Muscle layer of duodenum (tissue), 2 donors: ENCODE data around the gene TMEM255B.
"Not testable (repeated sequence)": the region's sequence is repeated elsewhere in the genome, so short reads cannot be mapped to it uniquely, and the experiment has no call there.

ENCODE experiments used
- H3K27ac ChIP-seq: one replicate; pipeline ENCODE4 v1.7.0; 2013; ENCODE audit warnings: mild to moderate bottlenecking, low read length
- H3K27me3 ChIP-seq: one replicate; pipeline ENCODE4 v1.7.0; 2013; ENCODE audit warnings: low read depth, mild to moderate bottlenecking, control low read depth, low read length
- H3K36me3 ChIP-seq, 2 donors: one replicate each; pipeline ENCODE4 v1.7.0; 2013; ENCODE audit warnings: low read length in 2 of 2, control low read depth in 1 of 2, mild to moderate bottlenecking in 1 of 2; ENCODE audit not compliant: insufficient read depth in 2 of 2, control insufficient read depth in 1 of 2
- H3K4me1 ChIP-seq, 2 donors: one replicate each; pipeline ENCODE4 v1.7.0; 2013; ENCODE audit warnings: low read length in 2 of 2, mild to moderate bottlenecking in 2 of 2, control low read depth in 1 of 2, moderate library complexity in 1 of 2; ENCODE audit not compliant: insufficient read depth in 2 of 2, control insufficient read depth in 1 of 2
- H3K4me3 ChIP-seq, 2 donors: one replicate each; pipeline ENCODE4 v1.7.0; 2013; ENCODE audit warnings: low read length in 2 of 2, low read depth in 1 of 2, mild to moderate bottlenecking in 1 of 2
- H3K9me3 ChIP-seq, 2 donors: one replicate each; pipeline ENCODE4 v1.7.0; 2013; ENCODE audit warnings: low read length in 2 of 2, control low read depth in 1 of 2, mild to moderate bottlenecking in 1 of 2; ENCODE audit not compliant: control insufficient read depth in 1 of 2
- donor health status: healthy.

Gene TMEM255B

DNA sequence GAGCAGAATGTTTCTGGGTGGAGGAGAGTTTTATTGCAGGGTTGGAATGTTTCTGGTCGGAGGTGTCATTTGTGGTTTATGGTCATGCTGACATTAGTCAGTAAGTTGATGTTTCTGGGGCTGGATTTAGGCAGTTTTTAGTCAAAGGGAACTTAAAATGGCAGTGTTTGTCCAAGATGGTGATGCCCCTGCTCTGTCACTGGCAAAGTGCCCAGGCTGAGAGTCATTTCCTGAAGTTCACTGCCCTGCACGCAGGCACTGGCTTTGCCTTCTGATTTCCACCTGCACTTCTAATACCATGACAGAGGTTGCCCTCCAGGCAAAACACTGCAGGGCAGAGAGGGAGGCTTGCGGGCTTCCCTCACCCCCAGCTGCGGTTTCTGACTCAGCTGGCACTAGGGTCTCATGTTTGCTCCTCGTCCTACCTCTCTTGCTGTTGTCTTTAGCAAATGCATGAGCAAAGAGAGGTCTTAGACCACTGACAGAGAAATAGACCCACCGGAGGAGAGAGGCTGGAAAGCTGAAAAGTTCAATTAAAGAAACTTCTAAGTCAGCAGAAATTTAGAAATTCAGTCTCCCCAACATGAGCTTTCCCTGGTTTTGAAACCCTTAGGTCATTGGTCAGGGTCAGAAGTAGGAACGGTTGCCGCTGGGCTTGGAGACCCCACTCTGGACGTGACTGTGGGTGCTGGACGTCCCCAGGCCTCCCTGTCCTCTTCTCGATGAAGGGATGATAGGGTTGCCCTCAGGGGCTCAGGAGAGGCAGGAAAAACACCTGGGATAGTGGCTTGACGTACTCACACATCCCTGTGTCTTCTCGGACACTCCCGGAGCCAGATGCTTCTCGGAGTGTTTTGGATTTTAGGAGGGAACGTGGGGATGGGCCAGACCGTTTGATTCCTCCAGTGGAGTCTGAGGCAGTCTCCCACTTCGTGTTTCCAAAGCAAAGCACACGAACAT is 26.3 kb downstream of the TMEM255B start:
- H3K27me3 ChIP-seq: no peaks in the 10 kb centered on the region
- no peaks in the 10 kb centered on the region for H3K36me3 ChIP-seq
- no peaks in the 10 kb centered on the region for H3K4me1 ChIP-seq
- H3K4me3 ChIP-seq: no peak overlapping the region
- H3K9me3 ChIP-seq: no peaks in the 10 kb centered on the region
- H3K27ac ChIP-seq: no peak overlapping the region

DNA sequence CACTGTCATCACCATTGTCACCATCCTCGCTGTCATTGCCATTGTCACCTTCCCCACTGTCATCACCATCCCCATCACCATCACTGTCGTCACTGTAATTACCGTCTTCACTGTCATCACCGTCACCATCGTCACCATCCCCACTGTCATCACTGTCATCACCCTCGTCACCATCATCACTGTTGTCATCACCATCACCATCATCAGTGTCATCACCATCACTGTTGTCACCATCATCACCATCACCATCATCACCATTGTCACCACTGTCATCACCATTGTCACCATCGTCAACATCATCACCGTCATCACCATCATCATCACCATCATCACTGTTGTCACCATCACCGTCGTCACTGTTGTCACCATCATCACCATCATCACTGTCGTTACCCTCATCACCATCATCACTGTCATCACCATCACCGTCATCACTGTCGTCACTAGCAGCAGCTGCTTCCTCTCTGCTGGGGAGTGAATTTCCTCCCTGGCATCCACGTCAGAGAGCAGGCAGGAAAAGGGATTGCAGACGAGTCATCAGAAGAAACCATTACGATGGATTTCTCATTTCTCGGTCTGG is 27.3 kb downstream of the TMEM255B start:
- H3K9me3 ChIP-seq: no peaks in the 10 kb centered on the region
- H3K4me3 ChIP-seq: no peak overlapping the region
- H3K27me3 ChIP-seq: no peaks in the 10 kb centered on the region
- no peaks in the 10 kb centered on the region for H3K4me1 ChIP-seq
- H3K36me3 ChIP-seq: no peaks in the 10 kb centered on the region
- no peak overlapping the region for H3K27ac ChIP-seq

DNA sequence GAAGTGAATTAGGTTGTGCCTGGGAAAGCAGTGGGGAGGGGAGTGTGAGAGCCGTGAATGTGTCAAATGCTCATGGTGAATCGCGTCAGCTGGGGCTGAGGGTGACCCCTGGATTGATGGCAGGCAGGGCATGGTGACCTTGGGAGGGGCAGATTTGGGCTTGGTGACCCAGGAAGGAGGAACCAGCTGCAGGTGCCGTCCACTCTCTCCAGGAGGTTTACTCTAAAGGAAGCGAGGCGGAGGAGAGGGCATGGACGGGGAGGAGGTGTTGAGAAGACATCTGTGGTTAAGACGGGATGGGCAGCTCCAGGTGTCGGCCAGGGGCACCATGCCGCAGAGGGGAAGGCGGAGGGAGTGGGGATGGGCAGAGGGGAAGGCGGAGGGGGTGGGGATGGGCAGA is 28.7 kb downstream of the TMEM255B start:
- no peaks in the 10 kb centered on the region for H3K36me3 ChIP-seq
- H3K27ac ChIP-seq: no peak overlapping the region
- no peaks in the 10 kb centered on the region for H3K27me3 ChIP-seq
- H3K4me3 ChIP-seq: no peak overlapping the region
- H3K9me3 ChIP-seq: no peaks in the 10 kb centered on the region
- no peaks in the 10 kb centered on the region for H3K4me1 ChIP-seq

DNA sequence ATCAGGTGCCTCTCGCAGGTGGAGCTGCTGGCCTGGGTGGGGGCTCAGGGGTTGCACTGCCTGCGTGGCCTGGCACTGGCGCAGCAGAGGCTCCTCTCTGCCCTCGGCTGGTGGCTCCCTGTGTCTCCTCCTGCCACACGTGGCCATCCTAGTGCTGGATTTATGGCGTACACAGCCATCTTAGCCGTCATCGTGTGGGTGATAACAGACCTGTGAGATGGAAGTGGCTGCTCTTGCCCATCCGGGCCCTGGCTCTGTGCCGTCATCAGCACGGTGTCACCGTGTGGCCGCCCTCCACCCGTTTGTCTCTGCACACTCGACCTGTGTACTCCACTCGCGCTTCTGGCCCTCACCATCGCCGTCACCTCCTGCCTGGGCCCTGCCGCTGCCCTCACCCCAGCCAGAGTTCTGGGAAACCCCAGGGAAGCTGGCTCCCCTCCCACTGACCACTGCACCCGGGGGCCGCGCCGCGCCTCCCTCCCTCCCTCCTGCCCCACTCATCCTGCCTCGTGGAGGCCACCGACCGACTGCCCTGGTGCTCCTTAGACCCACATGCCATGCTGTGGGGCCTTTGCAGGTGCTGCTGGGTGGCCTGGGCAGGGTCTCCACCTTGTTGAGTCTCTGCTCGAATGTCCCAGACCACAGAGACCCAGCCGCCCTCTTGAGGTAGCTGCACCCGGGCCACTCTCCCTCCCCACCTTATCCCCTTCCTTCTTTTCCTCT is 29.5 kb downstream of the TMEM255B start:
- H3K36me3 ChIP-seq: no peaks in the 10 kb centered on the region

DNA sequence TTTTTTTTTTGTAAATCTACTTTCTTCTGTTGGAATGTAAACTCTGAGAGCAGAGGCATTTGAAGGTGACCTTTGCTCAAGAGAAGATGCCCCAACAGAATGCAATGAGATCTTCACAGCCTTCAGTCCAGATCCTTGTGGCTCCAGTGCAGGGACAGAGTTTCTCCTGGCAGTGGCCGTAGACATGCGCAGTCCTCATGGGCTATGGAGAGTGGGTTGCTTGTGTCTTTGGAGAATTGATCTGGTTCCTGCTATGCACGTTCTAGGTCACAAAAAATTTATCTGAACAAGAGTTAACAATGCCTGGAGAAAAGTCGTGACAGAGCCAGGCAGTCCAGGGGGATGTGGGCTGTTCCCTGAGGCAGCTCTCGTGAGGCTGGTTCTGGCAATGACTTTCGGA is 30.1 kb downstream of the TMEM255B start:
- Histone ChIP-seq H3K27ac (no peak overlapping the region), H3K4me3 (no peak overlapping the region), H3K27me3 (no peaks in the 10 kb centered on the region), H3K9me3 (no peaks in the 10 kb centered on the region), H3K36me3 (no peaks in the 10 kb centered on the region), H3K4me1 (no peaks in the 10 kb centered on the region)

More for the DNA sequence above, 29.5 kb downstream of the TMEM255B start:
- Histone ChIP-seq H3K27me3 (no peaks in the 10 kb centered on the region), H3K4me1 (no peaks in the 10 kb centered on the region), H3K4me3 (no peak overlapping the region), H3K9me3 (no peaks in the 10 kb centered on the region), H3K27ac (no peak overlapping the region)

DNA sequence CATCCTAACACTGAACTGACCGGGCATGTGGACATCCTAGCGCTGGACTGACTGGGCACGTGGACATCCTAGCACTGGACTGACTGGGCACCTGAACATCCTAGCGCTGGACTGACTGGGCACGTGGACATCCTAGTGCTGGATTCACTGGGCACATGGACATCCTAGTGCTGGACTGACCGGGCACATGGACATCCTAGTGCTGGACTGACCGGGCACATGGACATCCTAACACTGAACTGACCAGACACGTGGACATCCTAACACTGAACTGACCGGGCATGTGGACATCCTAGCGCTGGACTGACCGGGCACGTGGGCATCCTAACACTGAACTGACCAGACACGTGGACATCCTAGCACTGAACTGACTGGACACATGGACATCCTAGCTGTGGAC is 30.9 kb downstream of the TMEM255B start:
- not testable (repeated sequence) for H3K9me3 ChIP-seq, H3K36me3 ChIP-seq, H3K27me3 ChIP-seq, H3K4me3 ChIP-seq, H3K27ac ChIP-seq, H3K4me1 ChIP-seq

DNA sequence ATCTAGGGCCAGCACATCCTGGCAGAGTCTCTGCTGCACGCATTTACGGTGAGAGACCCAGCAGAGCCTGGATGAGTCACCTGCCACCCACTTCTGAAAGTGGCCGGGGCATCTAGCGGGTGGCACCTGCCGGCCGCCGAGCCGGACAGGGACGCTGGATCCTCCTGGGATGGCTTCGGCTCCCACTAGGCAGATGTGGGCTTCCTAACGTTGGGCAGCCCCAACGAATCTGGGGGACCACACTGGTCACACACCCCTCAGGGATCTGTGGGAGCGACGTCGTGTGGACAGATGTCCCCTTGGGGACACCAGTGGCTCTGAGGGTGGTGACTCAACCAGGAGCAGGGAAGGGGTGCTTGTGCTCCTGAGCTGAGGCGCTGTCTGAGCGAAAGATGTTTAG is 32.2 kb downstream of the TMEM255B start:
- Histone ChIP-seq H3K4me1 (no peaks in the 10 kb centered on the region), H3K27me3 (no peaks in the 10 kb centered on the region), H3K4me3 (no peak overlapping the region), H3K36me3 (no peaks in the 10 kb centered on the region), H3K9me3 (no peaks in the 10 kb centered on the region), H3K27ac (no peak overlapping the region)

DNA sequence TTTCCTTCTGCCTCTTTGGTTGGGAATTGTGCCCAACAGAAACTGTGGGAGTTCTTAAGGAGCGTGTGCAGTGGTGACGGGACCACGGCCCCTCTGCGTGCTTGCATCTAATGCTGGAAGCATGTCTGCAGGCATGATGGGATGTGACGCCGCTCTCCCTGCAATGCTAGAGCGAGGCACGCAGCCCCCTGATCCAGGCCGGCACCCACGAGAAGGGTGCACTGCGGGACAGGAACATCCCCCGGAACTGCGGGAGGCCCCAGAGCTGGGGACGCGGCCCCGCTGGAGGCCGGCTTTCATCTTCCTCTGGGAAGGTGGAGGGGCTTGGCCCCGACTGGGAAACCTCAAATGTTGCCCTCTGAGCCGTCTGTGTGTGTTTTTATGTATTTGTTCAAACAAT is 32.7 kb downstream of the TMEM255B start:
- no peaks in the 10 kb centered on the region for H3K9me3 ChIP-seq
- no peaks in the 10 kb centered on the region for H3K4me1 ChIP-seq
- no peak overlapping the region for H3K4me3 ChIP-seq
- H3K27ac ChIP-seq: no peak overlapping the region
- no peaks in the 10 kb centered on the region for H3K36me3 ChIP-seq
- no peaks in the 10 kb centered on the region for H3K27me3 ChIP-seq

DNA sequence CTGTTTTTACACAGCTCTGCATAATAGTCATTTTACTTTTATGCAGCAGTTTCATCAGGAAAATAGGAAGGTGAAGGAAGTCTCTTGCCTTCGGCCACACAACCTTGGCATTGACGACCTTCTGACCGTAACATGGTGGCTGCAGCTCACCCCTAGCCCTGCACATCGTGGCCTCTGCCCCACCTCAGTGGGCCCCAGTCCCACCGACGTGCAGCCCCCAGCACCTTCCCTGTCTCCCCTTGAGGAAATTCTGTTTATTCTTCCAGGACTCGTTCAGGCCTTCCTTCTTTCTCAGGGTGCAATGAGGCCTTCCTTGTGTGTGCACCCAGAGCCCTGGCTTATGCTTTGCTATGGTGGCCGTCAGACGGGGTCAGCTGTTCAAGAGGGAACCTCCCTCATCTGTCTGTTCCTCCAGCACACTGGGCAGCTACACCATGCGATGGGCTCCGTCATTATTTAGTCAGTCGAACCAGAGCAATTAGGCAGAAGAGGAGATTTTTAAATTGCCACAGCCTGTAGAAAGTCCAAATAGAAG is 33.3 kb downstream of the TMEM255B start:
- Histone ChIP-seq H3K4me1 (no peaks in the 10 kb centered on the region), H3K4me3 (no peak overlapping the region), H3K36me3 (no peaks in the 10 kb centered on the region), H3K27ac (no peak overlapping the region), H3K27me3 (no peaks in the 10 kb centered on the region), H3K9me3 (no peaks in the 10 kb centered on the region)

DNA sequence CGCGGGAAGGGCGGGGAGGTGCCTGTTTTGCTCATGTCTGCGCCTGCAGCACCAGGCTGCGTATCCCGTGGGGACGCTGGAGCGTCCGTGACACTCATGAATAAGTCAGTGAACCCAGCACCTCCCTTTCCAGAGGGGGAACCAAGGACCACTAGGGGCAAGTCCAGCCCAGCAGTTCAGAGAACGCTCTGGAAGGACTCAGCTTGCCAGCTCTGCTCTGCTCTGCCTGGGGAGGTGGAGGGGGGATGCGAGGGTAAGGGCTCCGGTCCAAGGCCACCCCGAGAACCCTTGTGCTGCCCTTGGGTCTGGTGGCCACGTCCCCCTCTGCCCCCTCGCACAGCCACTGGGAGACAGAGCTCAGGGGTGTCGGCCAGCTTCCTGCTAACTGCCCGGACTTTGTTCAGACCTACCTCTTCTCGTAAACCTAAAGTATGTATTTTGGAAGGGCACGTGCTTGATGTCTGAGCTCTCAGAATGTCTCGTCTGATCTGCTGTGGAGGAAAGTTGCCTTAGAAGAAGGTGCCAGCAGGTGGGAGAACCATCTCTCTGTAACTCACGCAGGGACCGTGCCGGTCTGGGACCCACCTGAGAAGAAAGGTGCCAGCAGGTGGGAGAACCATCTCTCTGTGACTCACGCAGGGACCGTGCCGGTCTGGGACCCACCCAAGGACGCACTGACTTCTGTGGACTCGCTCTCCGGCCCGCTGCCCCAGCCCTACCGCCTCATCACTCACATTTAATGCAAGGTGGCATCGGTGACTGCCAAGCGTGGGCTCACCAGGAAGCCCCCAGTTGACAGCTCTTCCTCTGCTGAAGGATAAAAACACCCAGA is 34.1 kb downstream of the TMEM255B start:
- H3K9me3 ChIP-seq: no peaks in the 10 kb centered on the region
- no peaks in the 10 kb centered on the region for H3K36me3 ChIP-seq
- no peak overlapping the region for H3K27ac ChIP-seq
- H3K4me1 ChIP-seq: no peaks in the 10 kb centered on the region
- H3K4me3 ChIP-seq: no peak overlapping the region
- H3K27me3 ChIP-seq: no peaks in the 10 kb centered on the region

DNA sequence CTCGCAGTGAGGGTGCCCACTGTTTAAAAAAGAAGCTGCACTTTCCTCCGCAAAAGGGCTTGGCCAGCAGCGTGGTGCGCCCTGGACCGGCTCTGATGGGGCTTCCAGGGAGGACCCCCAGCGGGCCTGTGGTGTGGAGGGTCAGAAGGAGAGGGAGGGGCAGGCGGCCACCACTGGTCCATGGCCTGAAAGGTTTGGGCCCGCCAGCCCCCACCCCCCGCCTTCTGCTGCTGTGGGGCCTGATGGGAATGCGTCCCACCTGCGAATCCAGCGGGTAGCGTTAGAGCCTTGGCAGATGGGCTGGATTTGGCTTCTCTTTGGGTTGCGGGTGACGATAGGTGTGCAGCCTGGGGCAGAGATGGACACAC is 34.7 kb downstream of the TMEM255B start:
- Histone ChIP-seq H3K4me1 (no peaks in the 10 kb centered on the region), H3K36me3 (no peaks in the 10 kb centered on the region), H3K27ac (no peak overlapping the region), H3K27me3 (no peaks in the 10 kb centered on the region), H3K9me3 (no peaks in the 10 kb centered on the region), H3K4me3 (no peak overlapping the region)
